GM12865 (cell line): ENCODE data around the gene IQGAP2.

Experiments
- DNase-seq: peaks from one replicate; pipeline ENCODE4 v3.0.0; 2010; ENCODE audit warnings: low read depth
- H3K4me3 ChIP-seq: 2 replicates; pipeline ENCODE4 v1.5.1; 2011; ENCODE audit warnings: mild to moderate bottlenecking, low read depth, low read length, control low read depth
- TF ChIP-seq, protein P1 (sequence below): IDR thresholded peaks from 2 replicates; pipeline ENCODE4 v1.5.1; 2011; ENCODE audit warnings: low read length, control low read depth, low read depth, inconsistent platforms; ENCODE audit not compliant: insufficient read depth; ENCODE audit errors: missing control alignments

Gene IQGAP2

GRCh38 chr5:76391014-76391413 is 12.1 kb upstream of the IQGAP2 start:
- DNase-seq = no peak
- no peak overlapping the region for H3K4me3 ChIP-seq
- TF ChIP-seq, protein P1, sequence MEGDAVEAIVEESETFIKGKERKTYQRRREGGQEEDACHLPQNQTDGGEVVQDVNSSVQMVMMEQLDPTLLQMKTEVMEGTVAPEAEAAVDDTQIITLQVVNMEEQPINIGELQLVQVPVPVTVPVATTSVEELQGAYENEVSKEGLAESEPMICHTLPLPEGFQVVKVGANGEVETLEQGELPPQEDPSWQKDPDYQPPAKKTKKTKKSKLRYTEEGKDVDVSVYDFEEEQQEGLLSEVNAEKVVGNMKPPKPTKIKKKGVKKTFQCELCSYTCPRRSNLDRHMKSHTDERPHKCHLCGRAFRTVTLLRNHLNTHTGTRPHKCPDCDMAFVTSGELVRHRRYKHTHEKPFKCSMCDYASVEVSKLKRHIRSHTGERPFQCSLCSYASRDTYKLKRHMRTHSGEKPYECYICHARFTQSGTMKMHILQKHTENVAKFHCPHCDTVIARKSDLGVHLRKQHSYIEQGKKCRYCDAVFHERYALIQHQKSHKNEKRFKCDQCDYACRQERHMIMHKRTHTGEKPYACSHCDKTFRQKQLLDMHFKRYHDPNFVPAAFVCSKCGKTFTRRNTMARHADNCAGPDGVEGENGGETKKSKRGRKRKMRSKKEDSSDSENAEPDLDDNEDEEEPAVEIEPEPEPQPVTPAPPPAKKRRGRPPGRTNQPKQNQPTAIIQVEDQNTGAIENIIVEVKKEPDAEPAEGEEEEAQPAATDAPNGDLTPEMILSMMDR = no peak

DNA sequence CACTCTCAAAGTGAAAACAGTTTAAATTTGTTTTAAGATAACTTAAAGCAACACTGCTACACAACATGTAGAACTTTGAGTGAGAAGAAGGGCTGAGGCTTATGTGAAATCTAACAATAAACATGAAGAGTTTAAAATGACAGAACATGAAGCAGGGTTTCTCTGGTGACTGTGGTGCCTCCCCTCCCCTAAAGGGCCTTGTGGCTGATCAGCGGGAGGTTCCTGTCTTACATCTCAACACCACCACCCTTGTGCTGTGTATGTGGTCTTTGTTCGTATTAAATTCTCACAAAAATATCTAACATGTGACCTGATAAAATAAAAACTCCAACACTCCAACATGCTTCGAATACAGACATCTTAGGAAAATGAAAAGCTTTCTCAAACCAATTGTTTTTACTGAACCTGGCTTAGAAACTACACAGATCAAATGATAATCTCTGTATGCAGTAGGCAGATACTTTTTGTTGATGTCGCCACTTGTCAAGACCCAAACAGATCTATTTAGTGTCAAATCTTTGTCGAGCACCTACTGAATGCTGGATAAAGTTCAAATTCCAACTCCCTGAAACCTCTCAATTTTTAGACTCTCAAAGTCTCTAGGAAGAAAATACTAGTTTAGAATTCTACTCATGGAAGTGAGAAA is 9.9 kb upstream of the IQGAP2 start:
- no peak for DNase-seq
- H3K4me3 ChIP-seq = no peak overlapping the region

GRCh38 chr5:76397200-76397599 is 5.9 kb upstream of the IQGAP2 start:
- TF ChIP-seq, protein P1 = no peak
- DNase-seq = no peak
- no peak overlapping the region for H3K4me3 ChIP-seq

More for the DNA sequence above, 9.9 kb upstream of the IQGAP2 start:
- TF ChIP-seq, protein P1 = no peak

DNA sequence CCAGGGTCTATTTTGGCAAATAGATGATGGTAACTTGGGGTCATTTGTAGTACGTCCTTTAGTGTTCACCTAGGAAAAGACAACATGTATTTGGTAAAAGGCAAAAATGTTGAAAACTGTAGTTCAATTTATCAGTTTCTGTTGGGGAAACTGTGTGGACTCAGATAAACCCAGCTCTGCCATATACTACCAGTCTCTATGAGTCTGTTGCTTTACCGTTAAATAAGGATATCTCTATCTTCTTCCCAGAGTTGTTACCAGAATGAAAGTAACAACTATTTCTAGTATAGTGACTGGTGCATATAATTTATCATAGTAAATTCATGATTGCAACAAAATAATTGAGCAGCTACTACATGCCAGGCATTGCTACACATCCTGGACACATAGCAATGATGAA is 3.8 kb upstream of the IQGAP2 start:
- DNase-seq = no peak
- TF ChIP-seq, protein P1 = no peak
- H3K4me3 ChIP-seq = no peak overlapping the region

DNA sequence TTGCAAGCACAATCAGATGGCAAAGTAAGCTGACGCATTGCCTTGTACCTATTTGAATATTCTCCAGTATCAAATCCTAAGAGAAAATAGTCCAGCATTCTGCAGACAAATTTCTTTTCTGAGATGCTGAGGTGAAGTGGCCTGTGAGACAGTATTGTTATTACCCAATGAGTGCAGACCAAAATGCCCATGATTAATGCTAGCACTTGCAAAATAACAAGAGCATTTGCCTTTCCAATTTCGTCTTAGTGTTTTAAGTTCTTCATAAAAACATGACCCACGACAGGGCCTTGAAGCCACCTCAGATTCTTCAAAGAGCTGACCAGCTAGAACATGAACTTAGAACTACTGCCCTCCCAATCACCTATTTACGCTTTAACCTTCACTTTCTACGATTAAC is 2.6 kb upstream of the IQGAP2 start:
- TF ChIP-seq, protein P1 = no peak
- no peak overlapping the region for H3K4me3 ChIP-seq
- no peak for DNase-seq

GRCh38 chr5:76401801-76402250 is 1.3 kb upstream of the IQGAP2 start:
- DNase-seq = peak; percentile 71
- H3K4me3 ChIP-seq = peak overlapping the region; percentile 64
- TF ChIP-seq, protein P1 = no peak

DNA sequence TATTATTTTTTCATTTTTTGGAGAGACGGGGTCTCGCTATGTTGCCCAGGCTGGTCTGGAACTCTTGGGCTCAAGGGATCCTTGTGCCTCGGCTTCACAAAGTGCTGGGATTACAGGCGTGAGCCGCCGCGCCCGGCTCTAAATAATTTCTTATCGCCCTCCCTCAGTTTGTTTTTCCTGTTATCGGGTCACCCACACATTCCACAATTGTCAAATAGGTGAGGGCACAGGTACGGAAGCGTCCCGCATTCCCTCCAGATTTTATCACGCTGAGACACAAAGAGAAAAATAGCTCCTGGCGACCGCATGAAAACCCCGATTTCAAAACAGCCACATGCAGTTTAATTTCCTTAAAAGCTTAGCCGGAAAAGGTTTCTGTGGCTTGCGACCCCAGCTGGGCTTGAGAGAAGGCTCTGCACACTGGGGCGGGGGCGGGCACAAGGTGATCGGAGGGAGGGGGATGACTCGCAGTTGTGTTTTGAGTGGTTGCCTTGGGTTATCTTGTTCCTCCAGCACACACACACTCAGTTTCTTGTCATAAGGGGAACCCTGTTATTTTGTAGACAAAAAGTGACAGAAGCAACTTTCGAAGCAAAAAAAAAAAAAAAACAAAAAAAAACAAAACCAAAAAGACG is 717 bp upstream of the IQGAP2 start:
- DNase-seq = peak; percentile 91
- TF ChIP-seq, protein P1 = no peak
- peak overlapping the region; percentile 64 for H3K4me3 ChIP-seq
